Naive thymus-derived CD4-positive, alpha-beta T cell (primary cell): ENCODE measurements around the gene UBASH3B. TPM values are rescaled to one million over a fixed set of nuclear protein-coding genes. Genes with fewer than 3 reads are reported as not detected.

Experiments used
- ATAC-seq: fragments of 150-1000 bp; cut with Tn5 transposase; 2 replicates; pipeline ENCODE4 v1.10.0; 2021; ENCODE audit warnings: mild to moderate bottlenecking, moderate library complexity
- CTCF ChIA-PET: fragments of 350-600 bp; sonication (Branson Sonifier 250); formaldehyde crosslinking; loops from one replicate; lab custom pipeline; 2021; ENCODE audit warnings: antibody characterized with exemption; lab: Charles Lee
- POLR2A ChIA-PET: fragments of 350-600 bp; sonication (Branson Sonifier 250); formaldehyde crosslinking; loops from one replicate; lab custom pipeline; 2021; ENCODE audit warnings: antibody characterized with exemption, inconsistent platforms; lab: Charles Lee
- DNase-seq, 9 donors: peaks; one replicate each; pipeline versions ENCODE4 v3.0.0 to v3.0.0-alpha.2; 2020 to 2022; ENCODE audit warnings: mixed read lengths in 1 of 9
- H3K27ac ChIP-seq: one replicate; pipeline ENCODE4 v1.7.0; 2013; ENCODE audit warnings: mild to moderate bottlenecking, low read depth, low read length, moderate library complexity
- H3K27me3 ChIP-seq, 2 donors: one replicate each; pipeline ENCODE4 v1.7.0; 2013; ENCODE audit warnings: low read length in 2 of 2, mild to moderate bottlenecking in 2 of 2, moderate library complexity in 2 of 2; ENCODE audit not compliant: control insufficient read depth in 2 of 2, insufficient read depth in 2 of 2
- H3K36me3 ChIP-seq, 3 experiments: 1 replicate in 2 of 3; 2 replicates in 1 of 3; pipeline ENCODE4 v1.7.0; 2013; ENCODE audit warnings: low read length in 3 of 3, mild to moderate bottlenecking in 3 of 3, moderate library complexity in 1 of 3; ENCODE audit not compliant: insufficient read depth in 3 of 3, control insufficient read depth in 2 of 3
- H3K4me1 ChIP-seq, 2 donors: one replicate each; pipeline ENCODE4 v1.7.0; 2013; ENCODE audit warnings: low read length in 2 of 2, mild to moderate bottlenecking in 2 of 2, moderate library complexity in 1 of 2; ENCODE audit not compliant: control insufficient read depth in 2 of 2, insufficient read depth in 2 of 2
- H3K4me3 ChIP-seq: 2 replicates; pipeline ENCODE4 v1.7.0; 2013; ENCODE audit warnings: mild to moderate bottlenecking, low read length
- H3K9me3 ChIP-seq, 3 experiments: 1 replicate in 2 of 3; 2 replicates in 1 of 3; pipeline ENCODE4 v1.7.0; 2013; ENCODE audit warnings: low read length in 3 of 3; ENCODE audit not compliant: control insufficient read depth in 2 of 3
- H3K27ac Mint-ChIP-seq, 9 donors: one replicate each; pipeline ENCODE4 v1.8.0; 2020 to 2022; ENCODE audit warnings: mixed read lengths in 9 of 9, mild to moderate bottlenecking in 8 of 9, moderate library complexity in 5 of 9, inconsistent platforms in 2 of 9
- H3K27me3 Mint-ChIP-seq, 5 donors: one replicate each; pipeline ENCODE4 v1.8.0; 2021 to 2022; ENCODE audit warnings: mixed read lengths in 5 of 5, mild to moderate bottlenecking in 1 of 5
- H3K36me3 Mint-ChIP-seq, 5 donors: one replicate each; pipeline ENCODE4 v1.8.0; 2020 to 2022; ENCODE audit warnings: mixed read lengths in 5 of 5, mild to moderate bottlenecking in 3 of 5, inconsistent platforms in 1 of 5
- H3K4me1 Mint-ChIP-seq, 7 donors: one replicate each; pipeline ENCODE4 v1.8.0; 2020 to 2022; ENCODE audit warnings: mixed read lengths in 7 of 7, mild to moderate bottlenecking in 3 of 7, inconsistent platforms in 1 of 7
- H3K4me3 Mint-ChIP-seq, 10 donors: one replicate each; pipeline ENCODE4 v1.8.0; 2020 to 2022; ENCODE audit warnings: mild to moderate bottlenecking in 10 of 10, mixed read lengths in 10 of 10, moderate library complexity in 6 of 10, inconsistent platforms in 2 of 10
- H3K9me3 Mint-ChIP-seq, 11 donors: one replicate each; pipeline ENCODE4 v1.8.0; 2020 to 2022; ENCODE audit warnings: mixed read lengths in 11 of 11, mild to moderate bottlenecking in 4 of 11, inconsistent platforms in 1 of 11, moderate library complexity in 1 of 11
- intact Hi-C, 2 donors: fragments of 100-400 bp; cut with micrococcal nuclease; formaldehyde crosslinking; loops; one replicate each; pipeline ENCODE4 v1.15.1; 2023
- polyA plus RNA-seq, 2 donors: library from polyadenylated mRNA; unstranded; fragments of 300-500 nt; fragmentation: Illumina TruSeq; gene quantifications; one replicate each; pipeline ENCODE4 v1.2.3, GENCODE V29; 2021
- total RNA-seq, 6 experiments: library from RNA in 5 of 6; stranded (reverse) in 5 of 6; gene quantifications; 1 replicate in 5 of 6; 2 replicates in 1 of 6; pipeline ENCODE4 v1.2.3 and lab custom pipeline; 2021 to 2026

The UBASH3B gene
- total and polyA plus RNA-seq, 7 experiments from 2014 or later: 10.3 to 49.8 (median 42.3) TPM

- H3K36me3 Mint-ChIP-seq: peaks cover 0 to 13% (median 10%) of the 10 kb centered on the region in 5 donors
- Histone ChIP-seq H3K27me3 (no peaks in the 10 kb centered on the region), H3K27ac (no peak overlapping the region), H3K36me3 (no peaks in the 10 kb centered on the region), H3K4me1 (peaks cover 17 to 60% of the 10 kb centered on the region in 2 donors), H3K4me3 (no peak overlapping the region), H3K9me3 (no peaks in the 10 kb centered on the region)
- POLR2A ChIA-PET: interaction anchor here (0.5 to 4.8 kb wide), 9 partner anchors 11 to 68 kb away, joined by 3 to 28 read pairs (median 5); partner anchors contain the start of gene UBASH3B
- intact Hi-C loops: loop anchor here in 1 of 2 donors (2.0 kb wide), 1 partner anchor 48 kb away; no protein-coding TSS in a partner anchor
- H3K27me3 Mint-ChIP-seq: peaks cover 0 to 16% (median 0%) of the 10 kb centered on the region in 5 donors
- ATAC-seq: no peak
- CTCF ChIA-PET: interaction anchor here (1.1 to 1.8 kb wide), 3 partner anchors 10 to 52 kb away, joined by 3 to 5 read pairs (median 4); no protein-coding TSS in a partner anchor
- H3K4me1 Mint-ChIP-seq: peaks cover 53 to 87% (median 80%) of the 10 kb centered on the region in 7 donors
- no peak for DNase-seq
- peak overlapping the region in 9 of 10 donors; percentile 8 to 60 (median 34) for H3K4me3 Mint-ChIP-seq
- H3K27ac Mint-ChIP-seq: peak overlapping the region; percentile 53 to 92 (median 79)
- no peaks in the 10 kb centered on the region for H3K9me3 Mint-ChIP-seq
Observed at GRCh38 chr11:122723106-122723505, 67.6 kb downstream of the UBASH3B start.

GRCh38 chr11:122723576-122723975, 68.1 kb downstream of the UBASH3B start:
- H3K9me3 Mint-ChIP-seq: no peaks in the 10 kb centered on the region
- intact Hi-C loops: loop anchor here in 1 of 2 donors (2.0 kb wide), 1 partner anchor 49 kb away; no protein-coding TSS in a partner anchor
- ChIA-PET POLR2A (interaction anchor here (0.5 to 4.8 kb wide), 8 partner anchors 21 to 67 kb away, joined by 3 to 28 read pairs (median 4); no protein-coding TSS in a partner anchor), CTCF (interaction anchor here (0.9 to 1.8 kb wide), 3 partner anchors 24 to 53 kb away, joined by 3 to 5 read pairs (median 4); no protein-coding TSS in a partner anchor)
- H3K4me3 Mint-ChIP-seq: peak overlapping the region in 9 of 10 donors; percentile 8 to 60 (median 34)
- H3K27ac Mint-ChIP-seq: peak overlapping the region; percentile 53 to 92 (median 81)
- H3K27me3 ChIP-seq: no peaks in the 10 kb centered on the region
- no peak overlapping the region for H3K4me3 ChIP-seq
- H3K27ac ChIP-seq: no peak overlapping the region
- ATAC-seq (no peak), DNase-seq (peak in 1 of 9 donors; percentile 42)
- peaks cover 20 to 65% of the 10 kb centered on the region in 2 donors for H3K4me1 ChIP-seq
- peaks cover 55 to 92% (median 80%) of the 10 kb centered on the region in 7 donors for H3K4me1 Mint-ChIP-seq
- H3K27me3 Mint-ChIP-seq: peaks cover 0 to 16% (median 0%) of the 10 kb centered on the region in 5 donors
- peaks cover 0 to 13% (median 10%) of the 10 kb centered on the region in 5 donors for H3K36me3 Mint-ChIP-seq
- no peaks in the 10 kb centered on the region for H3K9me3 ChIP-seq
- H3K36me3 ChIP-seq: no peaks in the 10 kb centered on the region

- Mint-ChIP-seq H3K27me3 (peaks cover 0 to 14% (median 0%) of the 10 kb centered on the region in 5 donors), H3K4me1 (peaks cover 63 to 97% (median 82%) of the 10 kb centered on the region in 7 donors), H3K36me3 (peaks cover 0 to 13% (median 9%) of the 10 kb centered on the region in 5 donors), H3K9me3 (no peaks in the 10 kb centered on the region), H3K4me3 (peak overlapping the region in 8 of 10 donors; percentile 2 to 58 (median 34)), H3K27ac (peak overlapping the region; percentile 14 to 92 (median 80))
- no peaks in the 10 kb centered on the region for H3K27me3 ChIP-seq
- intact Hi-C loops: no loop called here
- ChIA-PET POLR2A (interaction anchor here (0.8 to 4.8 kb wide), 6 partner anchors 22 to 69 kb away, joined by 3 to 28 read pairs (median 4); no protein-coding TSS in a partner anchor), CTCF (interaction anchor here (0.9 to 1.8 kb wide), 3 partner anchors 23 to 54 kb away, joined by 3 to 5 read pairs (median 4); no protein-coding TSS in a partner anchor)
- H3K9me3 ChIP-seq: no peaks in the 10 kb centered on the region
- no peak overlapping the region for H3K4me3 ChIP-seq
- no peak for ATAC-seq
- H3K4me1 ChIP-seq: peaks cover 20 to 74% of the 10 kb centered on the region in 2 donors
- no peaks in the 10 kb centered on the region for H3K36me3 ChIP-seq
- no peak overlapping the region for H3K27ac ChIP-seq
- no peak for DNase-seq
Observed at GRCh38 chr11:122724520-122724919, 69.0 kb downstream of the UBASH3B start.

DNA sequence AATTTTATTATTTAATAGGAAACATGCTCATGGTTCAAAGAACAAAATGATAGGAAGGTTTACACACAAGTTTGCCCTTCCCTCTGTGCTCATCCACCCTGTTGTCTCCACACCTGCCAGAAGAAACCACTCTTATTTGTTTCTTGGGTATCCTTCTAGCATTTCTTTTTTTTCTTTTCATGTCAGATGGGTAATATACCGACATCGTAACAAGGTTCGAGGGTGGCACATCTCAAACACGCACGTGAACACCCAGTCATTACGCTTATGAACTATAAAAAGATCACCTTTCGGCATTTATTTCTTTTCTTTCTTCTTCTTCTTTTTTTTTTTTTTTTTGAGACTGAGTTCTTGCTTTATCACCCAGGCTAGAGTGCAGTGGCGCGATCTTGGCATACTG, 70.5 kb downstream of the UBASH3B start:
- ChIA-PET CTCF (interaction anchor here (0.7 to 3.1 kb wide), 6 partner anchors 9 to 57 kb away, joined by 3 to 15 read pairs (median 4); no protein-coding TSS in a partner anchor), POLR2A (interaction anchor here (0.8 to 3.4 kb wide), 11 partner anchors 10 to 70 kb away, joined by 3 to 45 read pairs (median 11); partner anchors contain the start of gene UBASH3B)
- H3K27me3 ChIP-seq: no peaks in the 10 kb centered on the region
- H3K4me1 ChIP-seq: peaks cover 20 to 71% of the 10 kb centered on the region in 2 donors
- Mint-ChIP-seq H3K27ac (peak overlapping the region in 8 of 9 donors; percentile 92 to 100 (median 98)), H3K36me3 (peaks cover 0 to 11% (median 0%) of the 10 kb centered on the region in 5 donors), H3K4me1 (peaks cover 53 to 82% (median 68%) of the 10 kb centered on the region in 7 donors), H3K27me3 (no peaks in the 10 kb centered on the region), H3K9me3 (no peaks in the 10 kb centered on the region), H3K4me3 (peak overlapping the region in 8 of 10 donors; percentile 5 to 88 (median 64))
- ATAC-seq (no peak), DNase-seq (no peak)
- H3K9me3 ChIP-seq: no peaks in the 10 kb centered on the region
- H3K36me3 ChIP-seq: no peaks in the 10 kb centered on the region
- intact Hi-C loops: loop anchor here in 1 of 2 donors (2.0 kb wide), 1 partner anchor 71 kb away; the partner anchor contains the start of gene UBASH3B
- H3K4me3 ChIP-seq: no peak overlapping the region
- H3K27ac ChIP-seq: peak overlapping the region; percentile 81

DNA sequence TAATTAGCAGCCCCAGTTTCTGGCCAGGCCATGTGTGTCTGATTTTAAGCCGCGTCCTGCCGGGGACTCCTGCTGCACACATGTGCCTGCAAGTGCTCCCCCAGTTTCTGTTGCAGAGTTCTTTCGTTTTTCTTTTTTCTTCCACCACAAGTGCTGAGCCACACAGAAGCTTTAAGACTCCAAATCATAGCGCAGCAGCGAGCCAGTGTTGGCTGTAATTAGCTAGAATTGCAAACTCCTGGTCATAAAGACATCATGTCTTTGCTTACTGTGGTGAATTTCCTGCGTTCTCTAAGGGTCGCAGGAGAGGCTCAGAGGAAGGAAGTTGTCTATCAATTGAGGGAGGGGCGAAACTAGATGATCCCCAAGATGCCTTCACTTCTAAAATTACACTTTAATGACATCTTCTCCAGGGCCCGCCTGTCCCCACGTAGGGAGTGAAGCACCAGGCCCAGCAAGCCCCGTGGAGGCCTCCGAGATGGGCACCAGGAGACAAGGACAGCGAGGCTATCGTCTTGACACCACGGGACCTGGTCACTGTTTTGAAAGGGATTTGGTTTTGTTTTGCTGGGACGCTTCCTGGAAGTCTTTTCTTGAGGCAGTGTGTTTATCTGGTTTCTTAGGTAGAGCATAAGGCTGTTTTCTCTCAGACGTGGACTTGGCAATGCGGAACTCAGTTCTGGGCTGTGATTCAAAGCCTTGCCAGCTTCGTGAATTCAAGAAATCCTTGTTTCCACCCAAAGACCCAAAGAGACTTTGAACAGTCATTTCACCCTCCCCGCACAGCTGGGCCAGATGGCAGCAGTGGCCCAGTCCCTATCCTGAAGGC, 71.8 kb downstream of the UBASH3B start:
- Mint-ChIP-seq H3K27me3 (no peaks in the 10 kb centered on the region), H3K9me3 (no peaks in the 10 kb centered on the region), H3K27ac (peak overlapping the region; percentile 88 to 100 (median 97)), H3K36me3 (peaks cover 0 to 16% (median 7%) of the 10 kb centered on the region in 5 donors), H3K4me1 (peaks cover 53 to 73% (median 66%) of the 10 kb centered on the region in 7 donors), H3K4me3 (peak overlapping the region; percentile 79 to 95 (median 85))
- H3K4me1 ChIP-seq: peaks cover 20 to 64% of the 10 kb centered on the region in 2 donors
- H3K4me3 ChIP-seq: peak overlapping the region; percentile 37
- intact Hi-C loops: loop anchor here (1.0 to 2.0 kb wide), 3 partner anchors 17 to 73 kb away; partner anchors contain the start of gene UBASH3B (in 1 of the 2)
- no peaks in the 10 kb centered on the region for H3K9me3 ChIP-seq
- ChIA-PET CTCF (interaction anchor here (0.6 to 3.1 kb wide), 11 partner anchors 8 to 71 kb away, joined by 3 to 15 read pairs (median 4); partner anchors contain the start of gene UBASH3B), POLR2A (interaction anchor here (0.6 to 3.4 kb wide), 16 partner anchors 8 to 370 kb away, joined by 3 to 45 read pairs (median 6); partner anchors contain the start of gene UBASH3B)
- peak; percentile 77 for ATAC-seq
- DNase-seq: peak in 7 of 9 donors; percentile 33 to 56 (median 48)
- no peaks in the 10 kb centered on the region for H3K36me3 ChIP-seq
- H3K27me3 ChIP-seq: no peaks in the 10 kb centered on the region
- H3K27ac ChIP-seq: peak overlapping the region; percentile 81
